Lower leg skin (tissue), 4 donors: ENCODE results near the gene PNMA6E. TPM values are rescaled to one million over a fixed set of nuclear protein-coding genes. Genes with fewer than 3 reads are reported as not detected.

Experiments used
- DNase-seq, 2 donors: peaks; one replicate each; pipeline ENCODE4 v3.0.0-alpha.2; 2019; ENCODE audit warnings: low spot score in 2 of 2
- H3K4me3 ChIP-seq: fragments of 200-600 bp; sonication (generic); 2 replicates; pipeline ENCODE4 v1.5.1; 2017; ENCODE audit warnings: mild to moderate bottlenecking, low read depth; ENCODE audit not compliant: poor library complexity, severe bottlenecking
- POLR2A ChIP-seq, 2 donors: fragments of 450-650 bp; IDR thresholded peaks; one replicate each; pipeline ENCODE4 v1.6.1; 2016 to 2017; ENCODE audit warnings: antibody characterized with exemption in 2 of 2, mild to moderate bottlenecking in 1 of 2, moderate library complexity in 1 of 2
- WGBS, 2 donors: methylation state at CpG; one replicate each; pipeline ENCODE4 v1.1.5; 2018; 5-methylcytosine and 5-hydroxymethylcytosine counted together
- intact Hi-C: fragments of 100-400 bp; cut with DNase I; formaldehyde crosslinking; loops from one replicate; pipeline ENCODE4 v1.15.0; 2023; ENCODE audit warnings: low total_unique reads
- total RNA-seq, 4 donors: library from RNA; depleted of rRNA; stranded (reverse); fragments of >200 nt; gene quantifications; one replicate each; pipeline ENCODE4 v1.1.0, GENCODE V29; 2016
- TF ChIP-seq, protein P1 (sequence below), 3 donors: fragments of 450-650 bp; IDR thresholded peaks; one replicate each; pipeline ENCODE4 v1.5.1; 2016; ENCODE audit warnings: antibody characterized with exemption in 3 of 3, mild to moderate bottlenecking in 3 of 3, moderate library complexity in 2 of 3

The PNMA6E gene
- total RNA-seq, 4 donors from 2014 or later: 0.13 to 0.20 TPM; not detected in 2

- no peak for DNase-seq
- no peak overlapping the region for H3K4me3 ChIP-seq
- intact Hi-C loops: no loop called here
- TF ChIP-seq POLR2A (IDR thresholded peaks at IDR 0.05): no peak
- TF ChIP-seq, protein P1, sequence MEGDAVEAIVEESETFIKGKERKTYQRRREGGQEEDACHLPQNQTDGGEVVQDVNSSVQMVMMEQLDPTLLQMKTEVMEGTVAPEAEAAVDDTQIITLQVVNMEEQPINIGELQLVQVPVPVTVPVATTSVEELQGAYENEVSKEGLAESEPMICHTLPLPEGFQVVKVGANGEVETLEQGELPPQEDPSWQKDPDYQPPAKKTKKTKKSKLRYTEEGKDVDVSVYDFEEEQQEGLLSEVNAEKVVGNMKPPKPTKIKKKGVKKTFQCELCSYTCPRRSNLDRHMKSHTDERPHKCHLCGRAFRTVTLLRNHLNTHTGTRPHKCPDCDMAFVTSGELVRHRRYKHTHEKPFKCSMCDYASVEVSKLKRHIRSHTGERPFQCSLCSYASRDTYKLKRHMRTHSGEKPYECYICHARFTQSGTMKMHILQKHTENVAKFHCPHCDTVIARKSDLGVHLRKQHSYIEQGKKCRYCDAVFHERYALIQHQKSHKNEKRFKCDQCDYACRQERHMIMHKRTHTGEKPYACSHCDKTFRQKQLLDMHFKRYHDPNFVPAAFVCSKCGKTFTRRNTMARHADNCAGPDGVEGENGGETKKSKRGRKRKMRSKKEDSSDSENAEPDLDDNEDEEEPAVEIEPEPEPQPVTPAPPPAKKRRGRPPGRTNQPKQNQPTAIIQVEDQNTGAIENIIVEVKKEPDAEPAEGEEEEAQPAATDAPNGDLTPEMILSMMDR (IDR thresholded peaks at IDR 0.05): no peak
- 98 to 100% methylated on average over 2 to 4 of the region's 4 CpGs for WGBS, 2 donors
Measured at GRCh38 chrX:153378607-153379006, 22.5 kb downstream of the PNMA6E start.

DNA sequence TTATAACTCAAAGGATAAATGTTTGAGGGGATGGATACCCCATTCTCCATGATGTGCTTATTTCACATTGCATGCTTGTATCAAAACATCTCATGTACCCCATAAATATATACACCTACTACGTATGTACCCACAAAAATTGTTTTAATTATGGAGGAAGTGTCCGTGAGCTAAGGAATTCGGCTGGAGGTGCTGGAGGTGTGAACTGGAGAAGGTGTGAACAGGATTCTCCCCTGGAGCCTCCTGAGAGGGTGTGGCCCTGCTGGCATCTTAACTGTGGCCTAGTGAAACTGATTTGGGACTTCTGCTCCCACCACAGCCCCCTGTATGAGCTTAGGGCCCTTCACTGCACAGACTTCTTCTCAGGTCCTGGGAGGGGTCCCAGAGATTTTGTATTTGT is 23.4 kb downstream of the PNMA6E start:
- TF ChIP-seq, protein P1 (IDR thresholded peaks at IDR 0.05): no peak
- no peak for TF ChIP-seq POLR2A (IDR thresholded peaks at IDR 0.05)
- 82 to 90% methylated on average over 3 of the region's 3 CpGs for WGBS, 2 donors
- H3K4me3 ChIP-seq: no peak overlapping the region
- intact Hi-C loops: no loop called here
- no peak for DNase-seq

GRCh38 chrX:153375571-153375970 is 25.6 kb downstream of the PNMA6E start:
- intact Hi-C loops: no loop called here
- 89 to 90% methylated on average over 3 to 5 of the region's 5 CpGs for WGBS, 2 donors
- H3K4me3 ChIP-seq: no peak overlapping the region

DNA sequence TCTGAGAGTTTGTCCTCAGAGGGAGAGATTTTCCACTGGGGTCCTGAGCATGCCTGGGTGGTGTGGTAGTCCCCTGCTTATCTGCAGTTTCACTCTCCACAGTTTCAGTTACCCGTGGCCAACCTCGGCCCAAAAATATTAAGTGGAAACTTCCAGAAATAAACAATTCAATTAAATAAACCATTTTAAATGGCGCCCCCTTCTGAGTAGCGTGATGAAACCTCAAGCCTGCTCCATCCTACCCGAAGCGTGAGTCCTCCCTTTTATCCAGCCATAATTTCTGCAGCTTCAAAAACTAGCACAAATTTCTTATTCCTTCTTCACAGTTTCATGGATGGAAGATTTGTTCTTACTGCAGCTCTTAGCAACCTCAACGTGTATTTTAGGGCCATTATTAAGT is 26.7 kb downstream of the PNMA6E start:
- no peak overlapping the region for H3K4me3 ChIP-seq
- no peak for DNase-seq
- TF ChIP-seq POLR2A (IDR thresholded peaks at IDR 0.05): no peak
- TF ChIP-seq, protein P1 (IDR thresholded peaks at IDR 0.05): no peak
- intact Hi-C loops: no loop called here
- WGBS, 2 donors: 68 to 69% methylated on average over 7 of the region's 7 CpGs

More at GRCh38 chrX:153375571-153375970, 25.6 kb downstream of the PNMA6E start:
- DNase-seq: no peak
- TF ChIP-seq POLR2A (IDR thresholded peaks at IDR 0.05): no peak
- TF ChIP-seq, protein P1 (IDR thresholded peaks at IDR 0.05): no peak

DNA sequence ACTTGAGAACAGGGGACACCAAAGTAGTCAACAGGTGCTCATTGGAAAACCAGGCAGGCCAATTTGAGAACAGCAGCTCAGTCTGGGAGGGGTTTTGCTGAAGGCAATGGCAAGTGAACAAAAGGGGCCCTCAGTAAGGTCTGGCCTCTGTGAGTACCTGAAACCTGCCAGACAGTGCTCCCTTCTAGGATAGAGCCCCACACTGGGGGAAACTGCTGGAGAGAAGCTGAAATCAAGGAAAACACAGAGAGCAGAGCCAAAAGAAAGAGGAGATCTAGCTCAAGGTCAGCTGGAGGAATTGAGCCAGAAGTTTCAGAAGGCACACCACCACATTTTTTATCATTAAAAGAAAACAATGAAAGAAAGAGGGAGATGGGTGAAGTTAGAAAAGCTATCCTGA is 28.2 kb downstream of the PNMA6E start:
- no peak overlapping the region for H3K4me3 ChIP-seq
- DNase-seq: peak in 1 of 2 donors; percentile 5
- intact Hi-C loops: no loop called here
- TF ChIP-seq, protein P1 (IDR thresholded peaks at IDR 0.05): no peak

DNA sequence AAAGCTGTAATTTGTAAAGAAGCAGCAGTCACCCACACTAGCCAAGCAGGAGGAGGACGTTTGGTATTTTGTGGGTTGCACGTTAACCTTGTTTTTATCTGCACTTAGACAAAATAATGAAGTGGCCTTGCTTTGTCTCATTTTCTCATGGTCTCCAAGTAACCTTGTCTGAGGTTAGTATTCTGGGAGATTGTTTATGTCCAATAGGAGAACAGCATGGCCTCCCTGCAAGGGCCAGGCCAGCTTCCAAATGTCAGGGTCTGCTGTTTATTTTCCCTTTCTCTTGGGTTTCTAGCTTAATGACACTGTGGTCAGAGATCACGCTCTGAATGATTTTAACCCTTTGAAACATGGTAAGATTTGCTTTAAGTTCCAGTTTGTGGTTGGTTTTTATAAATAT is 29.9 kb downstream of the PNMA6E start:
- no peak for TF ChIP-seq POLR2A (IDR thresholded peaks at IDR 0.05)
- TF ChIP-seq, protein P1 (IDR thresholded peaks at IDR 0.05): no peak
- 53 to 65% methylated on average over 3 of the region's 3 CpGs for WGBS, 2 donors
- H3K4me3 ChIP-seq: no peak overlapping the region
- peak in 1 of 2 donors; percentile 2 for DNase-seq
- intact Hi-C loops: no loop called here
